Bronchial epithelial cell (primary cell): ENCODE results near the gene EYS. TPM values are rescaled to one million over a fixed set of nuclear protein-coding genes. Genes with fewer than 3 reads are reported as not detected.

Source experiments
- DNase-seq: peaks from one replicate; pipeline ENCODE4 v3.0.0-alpha.2; 2010; ENCODE audit warnings: low read depth
- FAIRE-seq: peaks from 2 replicates; lab custom pipeline; 2011; peaks lifted over from hg19 to GRCh38; lab: Jason Lieb, UNC
- H3K27me3 ChIP-seq: 2 replicates; pipeline ENCODE4 v1.5.1; 2011; ENCODE audit warnings: low read length; ENCODE audit not compliant: control insufficient read depth, insufficient read depth
- H3K36me3 ChIP-seq: 2 replicates; pipeline ENCODE4 v1.5.1; 2011; ENCODE audit warnings: low read length; ENCODE audit not compliant: control insufficient read depth, insufficient read depth
- H3K4me3 ChIP-seq: 2 replicates; pipeline ENCODE4 v1.5.1; 2011; ENCODE audit warnings: mild to moderate bottlenecking, low read depth, low read length, control low read depth
- CTCF ChIP-seq: IDR thresholded peaks from 2 replicates; pipeline ENCODE4 v1.5.1; 2011; ENCODE audit warnings: mild to moderate bottlenecking, moderate library complexity, low read length, control low read depth, inconsistent platforms; ENCODE audit not compliant: insufficient read depth, severe bottlenecking
- total RNA-seq: library from RNA; depleted of rRNA; stranded (reverse); fragments of >200 nt; gene quantifications from 2 replicates; pipeline ENCODE4 v1.2.1, GENCODE V29; 2014

The EYS gene
- total RNA-seq, 1 donor from 2014 or later: 0.53 TPM

GRCh38 chr6:63887002-63887751 is 1819.8 kb downstream of the EYS start:
- FAIRE-seq: no peak

GRCh38 chr6:63886341-63886740 is 1820.7 kb downstream of the EYS start:
- TF ChIP-seq CTCF: no peak
- FAIRE-seq: no peak
- DNase-seq: no peak
- Histone ChIP-seq H3K36me3 (no peaks in the 10 kb centered on the region), H3K27me3 (no peaks in the 10 kb centered on the region), H3K4me3 (no peak overlapping the region)

More at GRCh38 chr6:63887002-63887751, 1819.8 kb downstream of the EYS start:
- no peak overlapping the region for H3K4me3 ChIP-seq
- no peak for TF ChIP-seq CTCF
- no peaks in the 10 kb centered on the region for H3K36me3 ChIP-seq
- no peak for DNase-seq
- no peaks in the 10 kb centered on the region for H3K27me3 ChIP-seq

- no peak for TF ChIP-seq CTCF
- Histone ChIP-seq H3K4me3 (no peak overlapping the region), H3K36me3 (no peaks in the 10 kb centered on the region), H3K27me3 (no peaks in the 10 kb centered on the region)
- no peak for FAIRE-seq
- no peak for DNase-seq
Observed at GRCh38 chr6:63883597-63883996, 1823.4 kb downstream of the EYS start.

DNA sequence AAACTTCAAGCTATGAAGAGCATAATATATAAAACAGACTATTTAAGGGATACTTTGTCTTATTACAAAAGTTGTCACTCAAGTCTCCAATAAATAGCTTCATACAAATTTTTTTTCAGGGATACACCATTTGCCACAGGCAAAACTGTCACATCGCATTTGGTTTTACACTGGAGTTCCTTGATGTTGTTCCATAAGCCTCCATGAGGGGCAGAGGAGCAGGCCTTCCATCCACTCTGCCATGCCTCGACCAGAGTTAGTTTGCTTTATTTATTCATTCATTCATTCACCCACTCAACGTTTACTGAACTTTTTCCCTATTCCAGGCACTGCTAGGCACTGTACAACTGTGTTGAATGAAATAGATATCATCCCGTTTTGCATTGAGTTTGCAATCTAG is 1824.8 kb downstream of the EYS start:
- peak; percentile 21 for TF ChIP-seq CTCF
- no peak for FAIRE-seq
- no peaks in the 10 kb centered on the region for H3K27me3 ChIP-seq
- no peak overlapping the region for H3K4me3 ChIP-seq
- no peak for DNase-seq
- no peaks in the 10 kb centered on the region for H3K36me3 ChIP-seq

- Histone ChIP-seq H3K27me3 (no peaks in the 10 kb centered on the region), H3K36me3 (no peaks in the 10 kb centered on the region), H3K4me3 (no peak overlapping the region)
- no peak for TF ChIP-seq CTCF
- FAIRE-seq: no peak
- no peak for DNase-seq
Observed at GRCh38 chr6:63881791-63882190, 1825.2 kb downstream of the EYS start.

GRCh38 chr6:63872233-63872632 is 1834.8 kb downstream of the EYS start:
- Histone ChIP-seq H3K36me3 (no peaks in the 10 kb centered on the region), H3K27me3 (no peaks in the 10 kb centered on the region), H3K4me3 (no peak overlapping the region)
- FAIRE-seq: peak; percentile 70
- no peak for TF ChIP-seq CTCF
- no peak for DNase-seq
